Measurements from ENCODE around the gene U2SURP. TPM values are rescaled to one million over a fixed set of nuclear protein-coding genes. Genes with fewer than 3 reads are reported as not detected.
A peak's percentile ranks its signal among the peaks of the same experiment; 100 is the strongest.
"Not testable (repeated sequence)": the region's sequence is repeated elsewhere in the genome, so short reads cannot be mapped to it uniquely, and the experiment has no call there.

Gene U2SURP
- total and polyA plus RNA-seq, 4 experiments from 2014 or later, result 97.6 to 137 (median 126) TPM

- POLR2A ChIA-PET (ENCODE audit: partially characterized antibody); H3K27ac ChIP-seq (ENCODE audit: low read depth, low read length); H3K9me3 ChIP-seq (ENCODE audit: control insufficient read depth in 1 of 2, low read length in 2 of 2); H3K27me3 ChIP-seq (ENCODE audit: insufficient read depth, low read length); DNase-seq; H3K27me3 Mint-ChIP-seq; H3K4me3 ChIP-seq (ENCODE audit: low read length in 2 of 2); H3K27ac Mint-ChIP-seq; H3K9me3 Mint-ChIP-seq: not testable (repeated sequence)
- peaks cover 48% of the 10 kb centered on the region for H3K36me3 ChIP-seq (ENCODE audit: insufficient read depth, low read length)
- CTCF ChIA-PET (ENCODE audit: partially characterized antibody), result interaction anchor here (0.6 to 1.2 kb wide), 2 partner anchors 10 to 12 kb away, joined by 3 to 4 read pairs; no protein-coding TSS in a partner anchor
- Mint-ChIP-seq H3K4me1 (peaks cover 6 to 19% (median 12%) of the 10 kb centered on the region in 4 donors), H3K36me3 (peaks cover 55 to 69% of the 10 kb centered on the region in 2 donors), H3K4me3 (peak overlapping the region in 1 of 8 donors; percentile 15)
- H3K4me1 ChIP-seq (ENCODE audit: insufficient read depth, low read length), result peaks cover 14% of the 10 kb centered on the region
- intact Hi-C loops (cut with micrococcal nuclease), result loop anchor here (10.0 kb wide), 1 partner anchor 643 kb away; no protein-coding TSS in a partner anchor
Measured at GRCh38 chr3:143031796-143032387, 30.5 kb downstream of the U2SURP start.

GRCh38 chr3:143035466-143036211 is 34.3 kb downstream of the U2SURP start:
- peaks cover 14% of the 10 kb centered on the region for H3K4me1 ChIP-seq (ENCODE audit: insufficient read depth, low read length)
- H3K36me3 Mint-ChIP-seq, result peaks cover 35 to 62% of the 10 kb centered on the region in 2 donors
- peak overlapping the region in 3 of 8 donors; percentile 1 to 66 (median 15) for H3K4me3 Mint-ChIP-seq
- no peak overlapping the region for H3K4me3 ChIP-seq (ENCODE audit: low read length in 2 of 2)
- H3K27ac Mint-ChIP-seq, result peak overlapping the region; percentile 8 to 81 (median 66)
- no peak for DNase-seq
- H3K27me3 Mint-ChIP-seq, result no peaks in the 10 kb centered on the region
- H3K4me1 Mint-ChIP-seq, result peaks cover 6 to 16% (median 13%) of the 10 kb centered on the region in 4 donors
- intact Hi-C loops (cut with micrococcal nuclease), result loop anchor here (10.0 kb wide), 1 partner anchor 639 kb away; no protein-coding TSS in a partner anchor
- no peaks in the 10 kb centered on the region for H3K9me3 ChIP-seq (ENCODE audit: control insufficient read depth in 1 of 2, low read length in 2 of 2)
- ChIA-PET POLR2A (ENCODE audit: partially characterized antibody) (interaction anchor here (1.1 to 1.7 kb wide), 2 partner anchors 10 to 35 kb away, joined by 3 to 7 read pairs; partner anchors contain the start of gene U2SURP), CTCF (ENCODE audit: partially characterized antibody) (interaction anchor here (1.1 kb wide), 1 partner anchor 23 kb away, joined by 3 read pairs; no protein-coding TSS in a partner anchor)
- H3K27me3 ChIP-seq (ENCODE audit: insufficient read depth, low read length), result no peaks in the 10 kb centered on the region
- H3K9me3 Mint-ChIP-seq, result no peaks in the 10 kb centered on the region
- H3K27ac ChIP-seq (ENCODE audit: low read depth, low read length), result no peak overlapping the region
- peaks cover 40% of the 10 kb centered on the region for H3K36me3 ChIP-seq (ENCODE audit: insufficient read depth, low read length)

- no peaks in the 10 kb centered on the region for H3K27me3 ChIP-seq (ENCODE audit: insufficient read depth, low read length)
- no peak overlapping the region for H3K27ac ChIP-seq (ENCODE audit: low read depth, low read length)
- Mint-ChIP-seq H3K4me3 (peak overlapping the region in 7 of 8 donors; percentile 0 to 67 (median 41)), H3K27me3 (no peaks in the 10 kb centered on the region), H3K9me3 (no peaks in the 10 kb centered on the region), H3K36me3 (peaks cover 27 to 54% of the 10 kb centered on the region in 2 donors), H3K27ac (peak overlapping the region; percentile 9 to 86 (median 76)), H3K4me1 (peaks cover 6 to 16% (median 13%) of the 10 kb centered on the region in 4 donors)
- peaks cover 36% of the 10 kb centered on the region for H3K36me3 ChIP-seq (ENCODE audit: insufficient read depth, low read length)
- no peak overlapping the region for H3K4me3 ChIP-seq (ENCODE audit: low read length in 2 of 2)
- DNase-seq, result peak; percentile 9 to 49 (median 24)
- peaks cover 14% of the 10 kb centered on the region for H3K4me1 ChIP-seq (ENCODE audit: insufficient read depth, low read length)
- ChIA-PET POLR2A (ENCODE audit: partially characterized antibody) (interaction anchor here (1.1 to 1.7 kb wide), 2 partner anchors 11 to 36 kb away, joined by 3 to 7 read pairs; partner anchors contain the start of gene U2SURP), CTCF (ENCODE audit: partially characterized antibody) (interaction anchor here (1.1 to 2.0 kb wide), 2 partner anchors 24 to 638 kb away, joined by 3 to 5 read pairs; no protein-coding TSS in a partner anchor)
- intact Hi-C loops (cut with micrococcal nuclease), result loop anchor here (10.0 kb wide), 1 partner anchor 638 kb away; no protein-coding TSS in a partner anchor
- H3K9me3 ChIP-seq (ENCODE audit: control insufficient read depth in 1 of 2, low read length in 2 of 2), result no peaks in the 10 kb centered on the region
Measured at GRCh38 chr3:143036557-143036956, 35.2 kb downstream of the U2SURP start.

GRCh38 chr3:143037867-143038266 is 36.5 kb downstream of the U2SURP start:
- H3K4me1 ChIP-seq (ENCODE audit: insufficient read depth, low read length), result peaks cover 14% of the 10 kb centered on the region
- CTCF ChIA-PET (ENCODE audit: partially characterized antibody), result interaction anchor here (1.3 to 2.0 kb wide), 2 partner anchors 26 to 637 kb away, joined by 3 to 5 read pairs; no protein-coding TSS in a partner anchor
- H3K36me3 ChIP-seq (ENCODE audit: insufficient read depth, low read length), result peaks cover 35% of the 10 kb centered on the region
- no peak overlapping the region for H3K27ac ChIP-seq (ENCODE audit: low read depth, low read length)
- no peaks in the 10 kb centered on the region for H3K27me3 Mint-ChIP-seq
- no peak overlapping the region for H3K4me3 ChIP-seq (ENCODE audit: low read length in 2 of 2)
- POLR2A ChIA-PET (ENCODE audit: partially characterized antibody), result no interaction called here
- DNase-seq, result no peak
- H3K9me3 Mint-ChIP-seq, result no peaks in the 10 kb centered on the region
- H3K4me1 Mint-ChIP-seq, result peaks cover 6 to 16% (median 13%) of the 10 kb centered on the region in 4 donors
- intact Hi-C loops (cut with micrococcal nuclease), result loop anchor here (10.0 kb wide), 1 partner anchor 637 kb away; no protein-coding TSS in a partner anchor
- H3K27me3 ChIP-seq (ENCODE audit: insufficient read depth, low read length), result no peaks in the 10 kb centered on the region
- H3K36me3 Mint-ChIP-seq, result peaks cover 25 to 52% of the 10 kb centered on the region in 2 donors
- H3K4me3 Mint-ChIP-seq, result no peak overlapping the region
- no peaks in the 10 kb centered on the region for H3K9me3 ChIP-seq (ENCODE audit: control insufficient read depth in 1 of 2, low read length in 2 of 2)
- no peak overlapping the region for H3K27ac Mint-ChIP-seq

- Histone ChIP-seq H3K9me3 (ENCODE audit: control insufficient read depth in 1 of 2, low read length in 2 of 2) (no peaks in the 10 kb centered on the region), H3K27me3 (ENCODE audit: insufficient read depth, low read length) (no peaks in the 10 kb centered on the region), H3K27ac (ENCODE audit: low read depth, low read length) (no peak overlapping the region), H3K36me3 (ENCODE audit: insufficient read depth, low read length) (peaks cover 40% of the 10 kb centered on the region), H3K4me3 (ENCODE audit: low read length in 2 of 2) (no peak overlapping the region), H3K4me1 (ENCODE audit: insufficient read depth, low read length) (peaks cover 12% of the 10 kb centered on the region)
- intact Hi-C loops (cut with micrococcal nuclease), result no loop called here
- Mint-ChIP-seq H3K4me1 (peaks cover 6 to 13% (median 12%) of the 10 kb centered on the region in 4 donors), H3K36me3 (peaks cover 27 to 60% of the 10 kb centered on the region in 2 donors), H3K27me3 (no peaks in the 10 kb centered on the region), H3K4me3 (no peak overlapping the region), H3K27ac (no peak overlapping the region), H3K9me3 (no peaks in the 10 kb centered on the region)
- ChIA-PET POLR2A (ENCODE audit: partially characterized antibody) (no interaction called here), CTCF (ENCODE audit: partially characterized antibody) (interaction anchor here (1.3 kb wide), 1 partner anchor 45 kb away, joined by 5 read pairs; no protein-coding TSS in a partner anchor)
- DNase-seq, result no peak
Measured at GRCh38 chr3:143040261-143040879, 39.0 kb downstream of the U2SURP start.

- Histone ChIP-seq H3K9me3 (ENCODE audit: control insufficient read depth in 1 of 2, low read length in 2 of 2) (no peaks in the 10 kb centered on the region), H3K4me1 (ENCODE audit: insufficient read depth, low read length) (no peaks in the 10 kb centered on the region), H3K36me3 (ENCODE audit: insufficient read depth, low read length) (peaks cover 43% of the 10 kb centered on the region), H3K4me3 (ENCODE audit: low read length in 2 of 2) (no peak overlapping the region), H3K27ac (ENCODE audit: low read depth, low read length) (no peak overlapping the region), H3K27me3 (ENCODE audit: insufficient read depth, low read length) (no peaks in the 10 kb centered on the region)
- intact Hi-C loops (cut with micrococcal nuclease), result no loop called here
- Mint-ChIP-seq H3K27ac (no peak overlapping the region), H3K9me3 (no peaks in the 10 kb centered on the region), H3K27me3 (no peaks in the 10 kb centered on the region), H3K36me3 (peaks cover 31 to 58% of the 10 kb centered on the region in 2 donors), H3K4me3 (no peak overlapping the region), H3K4me1 (peaks cover 0 to 2% (median under 1%) of the 10 kb centered on the region in 4 donors)
- ChIA-PET CTCF (ENCODE audit: partially characterized antibody) (interaction anchor here (0.8 to 1.3 kb wide), 2 partner anchors 11 to 47 kb away, joined by 3 to 4 read pairs; no protein-coding TSS in a partner anchor), POLR2A (ENCODE audit: partially characterized antibody) (no interaction called here)
- no peak for DNase-seq
Measured at GRCh38 chr3:143041903-143042302, 40.5 kb downstream of the U2SURP start.
